Brain microvascular endothelial cell (primary cell): ENCODE results near the gene CDK19.

Source experiments
- DNase-seq: peaks from one replicate; pipeline ENCODE4 v3.0.0-alpha.2; 2020
- H3K27ac ChIP-seq: fragments of 250-450 bp; sonication (Bioruptor Pico); 2 replicates; pipeline ENCODE4 v1.5.1; 2020; ENCODE audit warnings: mild to moderate bottlenecking, moderate library complexity
- H3K27me3 ChIP-seq: fragments of 250-450 bp; sonication (Bioruptor Pico); replicated peaks from 2 replicates; pipeline ENCODE4 v1.5.1; 2020; ENCODE audit warnings: mild to moderate bottlenecking
- H3K36me3 ChIP-seq: fragments of 250-450 bp; sonication (Bioruptor Pico); replicated peaks from 2 replicates; pipeline ENCODE4 v1.5.1; 2020; ENCODE audit warnings: mild to moderate bottlenecking
- H3K4me3 ChIP-seq: 2 replicates; pipeline ENCODE4 v1.5.1; 2011; ENCODE audit warnings: low read depth, mild to moderate bottlenecking, control low read depth, low read length, moderate library complexity
- CTCF ChIP-seq: IDR thresholded peaks from 2 replicates; pipeline ENCODE4 v1.5.1; 2011; ENCODE audit warnings: low read depth, mild to moderate bottlenecking, moderate library complexity, low read length, control low read depth, inconsistent platforms; ENCODE audit errors: missing control alignments
- in situ Hi-C: cut with HindIII; loops from 2 replicates; pipeline ENCODE4 v1.10.0; 2017; ENCODE audit warnings: low sequenced_read_pairs, low pct_ligation_motif_present

The CDK19 gene

GRCh38 chr6:110615722-110616121 is 199.5 kb downstream of the CDK19 start:
- Histone ChIP-seq H3K27ac (no peak overlapping the region), H3K4me3 (no peak overlapping the region), H3K36me3 (no peaks in the 10 kb centered on the region), H3K27me3 (no peaks in the 10 kb centered on the region)
- in situ Hi-C loops = no loop called here
- no peak for TF ChIP-seq CTCF
- no peak for DNase-seq

GRCh38 chr6:110614586-110614985 is 200.7 kb downstream of the CDK19 start:
- no peak overlapping the region for H3K4me3 ChIP-seq
- no peak overlapping the region for H3K27ac ChIP-seq
- in situ Hi-C loops = no loop called here
- no peak for DNase-seq
- H3K36me3 ChIP-seq = no peaks in the 10 kb centered on the region
- H3K27me3 ChIP-seq = no peaks in the 10 kb centered on the region
- no peak for TF ChIP-seq CTCF

- TF ChIP-seq CTCF = no peak
- no peaks in the 10 kb centered on the region for H3K36me3 ChIP-seq
- H3K4me3 ChIP-seq = no peak overlapping the region
- no peaks in the 10 kb centered on the region for H3K27me3 ChIP-seq
- in situ Hi-C loops = no loop called here
- DNase-seq = no peak
- no peak overlapping the region for H3K27ac ChIP-seq
Measured at GRCh38 chr6:110614106-110614505, 201.2 kb downstream of the CDK19 start.

- no peaks in the 10 kb centered on the region for H3K36me3 ChIP-seq
- no peak overlapping the region for H3K27ac ChIP-seq
- in situ Hi-C loops = no loop called here
- H3K27me3 ChIP-seq = no peaks in the 10 kb centered on the region
- DNase-seq = no peak
- H3K4me3 ChIP-seq = no peak overlapping the region
- no peak for TF ChIP-seq CTCF
Measured at GRCh38 chr6:110613356-110613755, 201.9 kb downstream of the CDK19 start.

GRCh38 chr6:110612298-110612697 is 203.0 kb downstream of the CDK19 start:
- DNase-seq = no peak
- H3K27ac ChIP-seq = no peak overlapping the region
- no peaks in the 10 kb centered on the region for H3K36me3 ChIP-seq
- no peaks in the 10 kb centered on the region for H3K27me3 ChIP-seq
- no peak overlapping the region for H3K4me3 ChIP-seq
- in situ Hi-C loops = no loop called here
- TF ChIP-seq CTCF = no peak

GRCh38 chr6:110609101-110609500 is 206.2 kb downstream of the CDK19 start:
- Histone ChIP-seq H3K27me3 (no peaks in the 10 kb centered on the region), H3K4me3 (no peak overlapping the region), H3K36me3 (no peaks in the 10 kb centered on the region), H3K27ac (no peak overlapping the region)
- no peak for TF ChIP-seq CTCF
- DNase-seq = no peak
- in situ Hi-C loops = no loop called here
